HEK293 (cell line): ENCODE measurements around the gene NTSR1.
A peak's percentile ranks its signal among the peaks of the same experiment; 100 is the strongest.

Experiments
- CTCF ChIA-PET: fragments of 350-600 bp; formaldehyde crosslinking; extraction: SDS; loops from one replicate; lab custom pipeline; 2021; ENCODE audit warnings: antibody characterized with exemption; lab: Yijun Ruan, JAX
- POLR2A ChIA-PET: fragments of 300-600 bp; formaldehyde crosslinking; extraction: SDS; loops from one replicate; lab custom pipeline; 2020; ENCODE audit warnings: antibody characterized with exemption, inconsistent platforms; lab: Yijun Ruan, JAX
- H3K27ac ChIP-seq: fragments of 200-500 bp; sonication (Bioruptor generic); 2 replicates; pipeline ENCODE4 v1.5.1; 2014; ENCODE audit warnings: low read depth, low read length, control low read depth, inconsistent platforms; ENCODE audit errors: extremely low read depth
- H3K36me3 ChIP-seq, 2 experiments: fragments of 200-500 bp in 1 of 2; sonication (Bioruptor generic) in 1 of 2; 1 replicate in 1 of 2; 2 replicates in 1 of 2; pipeline ENCODE4 v1.5.1; 2014 to 2017; ENCODE audit warnings: inconsistent platforms in 2 of 2, low read length in 2 of 2; ENCODE audit not compliant: control insufficient read depth in 2 of 2, insufficient read depth in 1 of 2
- H3K4me1 ChIP-seq: fragments of 200-500 bp; sonication (Bioruptor generic); 2 replicates; pipeline ENCODE4 v1.5.1; 2014; ENCODE audit warnings: mild to moderate bottlenecking, low read length, inconsistent platforms; ENCODE audit not compliant: control insufficient read depth, insufficient read depth
- H3K4me3 ChIP-seq: 2 replicates; pipeline ENCODE4 v1.5.1; 2011; ENCODE audit warnings: low read depth, mild to moderate bottlenecking, control low read depth, low read length, moderate library complexity
- H3K9me3 ChIP-seq: fragments of 200-500 bp; sonication (Bioruptor generic); 2 replicates; pipeline ENCODE4 v1.5.1; 2014; ENCODE audit warnings: low read depth, low read length, inconsistent platforms; ENCODE audit not compliant: control insufficient read depth, insufficient read depth
- HOXA7 ChIP-seq: sonication (generic); formaldehyde crosslinking; IDR thresholded peaks from 2 replicates; pipeline ENCODE4 v1.8.1; 2022; ENCODE audit warnings: missing genetic modification reagents, borderline replicate concordance
- HOXC10 ChIP-seq: sonication (generic); formaldehyde crosslinking; IDR thresholded peaks from 2 replicates; pipeline ENCODE4 v1.8.1; 2023; ENCODE audit warnings: mild to moderate bottlenecking, missing genetic modification reagents
- OVOL3 ChIP-seq: fragments of 450-650 bp; formaldehyde crosslinking; IDR thresholded peaks from 2 replicates; pipeline ENCODE4 v1.5.1; 2016; ENCODE audit warnings: missing biosample characterization, missing genetic modification characterization
- PRDM1 ChIP-seq: fragments of 450-650 bp; formaldehyde crosslinking; IDR thresholded peaks from 2 replicates; pipeline ENCODE4; 2016; ENCODE audit warnings: missing biosample characterization, missing genetic modification characterization
- ZBTB21 ChIP-seq: fragments of 450-650 bp; formaldehyde crosslinking; IDR thresholded peaks from 2 replicates; pipeline ENCODE4 v1.5.1; 2017; ENCODE audit warnings: missing biosample characterization, missing genetic modification characterization
- ZBTB7A ChIP-seq: fragments of 450-650 bp; formaldehyde crosslinking; IDR thresholded peaks from 2 replicates; pipeline ENCODE4 v1.5.1; 2016; ENCODE audit warnings: low read depth, missing biosample characterization, missing genetic modification characterization
- ZBTB8A ChIP-seq: fragments of 450-650 bp; formaldehyde crosslinking; IDR thresholded peaks from 2 replicates; pipeline ENCODE4 v1.5.1; 2016; ENCODE audit warnings: missing biosample characterization, missing genetic modification characterization
- ZFHX2 ChIP-seq: fragments of 450-650 bp; formaldehyde crosslinking; conservative IDR thresholded peaks from 2 replicates; pipeline ENCODE4 v1.5.1; 2016; ENCODE audit warnings: missing biosample characterization, missing genetic modification characterization
- ZFP37 ChIP-seq: fragments of 450-650 bp; formaldehyde crosslinking; IDR thresholded peaks from 2 replicates; pipeline ENCODE4 v1.5.1; 2016; ENCODE audit warnings: missing biosample characterization, missing genetic modification characterization
- ZNF302 ChIP-seq: fragments of 450-650 bp; formaldehyde crosslinking; IDR thresholded peaks from 2 replicates; pipeline ENCODE4 v1.5.1; 2016; ENCODE audit warnings: missing biosample characterization, missing genetic modification characterization, low read depth
- ZNF341 ChIP-seq: fragments of 450-650 bp; formaldehyde crosslinking; IDR thresholded peaks from 2 replicates; pipeline ENCODE4; 2016; ENCODE audit warnings: low read depth, missing biosample characterization, missing genetic modification characterization
- ZNF48 ChIP-seq: fragments of 450-650 bp; formaldehyde crosslinking; IDR thresholded peaks from 2 replicates; pipeline ENCODE4 v1.5.1; 2016; ENCODE audit warnings: missing biosample characterization, missing genetic modification characterization
- ZNF514 ChIP-seq: fragments of 450-650 bp; formaldehyde crosslinking; IDR thresholded peaks from 2 replicates; pipeline ENCODE4 v1.5.1; 2016; ENCODE audit warnings: missing biosample characterization, missing genetic modification characterization
- ZNF548 ChIP-seq: fragments of 450-650 bp; formaldehyde crosslinking; IDR thresholded peaks from 2 replicates; pipeline ENCODE4 v1.5.1; 2016; ENCODE audit warnings: missing biosample characterization, missing genetic modification characterization
- ZNF571 ChIP-seq: fragments of 450-650 bp; formaldehyde crosslinking; IDR thresholded peaks from 2 replicates; pipeline ENCODE4 v1.5.0; 2017; ENCODE audit warnings: missing biosample characterization, missing genetic modification characterization
- ZNF701 ChIP-seq: fragments of 450-650 bp; formaldehyde crosslinking; IDR thresholded peaks from 2 replicates; pipeline ENCODE4 v1.5.1; 2016; ENCODE audit warnings: missing biosample characterization, missing genetic modification characterization
- ZNF768 ChIP-seq: fragments of 450-650 bp; formaldehyde crosslinking; IDR thresholded peaks from 2 replicates; pipeline ENCODE4 v1.5.1; 2018; ENCODE audit warnings: missing biosample characterization, mild to moderate bottlenecking, missing genetic modification characterization
- ZNF843 ChIP-seq: fragments of 450-650 bp; formaldehyde crosslinking; IDR thresholded peaks from 2 replicates; pipeline ENCODE4 v1.5.1; 2016; ENCODE audit warnings: missing biosample characterization, missing genetic modification characterization
- ZXDB ChIP-seq: fragments of 450-650 bp; formaldehyde crosslinking; IDR thresholded peaks from 2 replicates; pipeline ENCODE4 v1.5.1; 2016; ENCODE audit warnings: missing biosample characterization, missing genetic modification characterization
- TF ChIP-seq, protein P1 (sequence below): fragments of 450-650 bp; formaldehyde crosslinking; IDR thresholded peaks from 2 replicates; pipeline ENCODE4 v1.5.1; 2017; ENCODE audit warnings: missing biosample characterization, missing genetic modification characterization
- TF ChIP-seq, protein P2 (sequence below): fragments of 450-650 bp; formaldehyde crosslinking; IDR thresholded peaks from 2 replicates; pipeline ENCODE4 v1.5.1; 2017; ENCODE audit warnings: missing biosample characterization, missing genetic modification characterization
- TF ChIP-seq, protein P3 (sequence below): fragments of 450-650 bp; formaldehyde crosslinking; IDR thresholded peaks from 2 replicates; pipeline ENCODE4 v1.5.1; 2016; ENCODE audit warnings: missing biosample characterization, missing genetic modification characterization

NTSR1 gene

DNA sequence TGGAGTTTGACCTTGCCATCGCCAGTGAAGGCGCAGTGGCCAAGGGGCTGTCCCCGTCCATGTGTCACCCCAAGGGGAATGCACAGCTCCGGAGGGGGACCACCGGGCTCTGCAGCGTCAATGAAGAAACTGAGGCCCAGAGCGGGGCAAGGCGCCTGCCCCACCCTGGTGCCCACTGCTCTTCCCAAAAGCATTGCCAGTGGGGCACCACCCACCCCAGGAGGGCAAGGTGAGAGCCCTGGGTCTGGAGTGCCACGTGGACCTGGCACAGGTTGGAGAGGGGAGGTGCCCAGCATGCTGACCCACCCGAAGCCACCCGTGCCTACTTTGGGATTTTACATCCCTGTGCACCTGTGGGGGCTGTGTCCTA lies 8.3 kb downstream of the NTSR1 start (continued):
- TF ChIP-seq ZNF514 = no peak
- no peak for TF ChIP-seq PRDM1 (tag by site-specific recombination)
- TF ChIP-seq, protein P1, sequence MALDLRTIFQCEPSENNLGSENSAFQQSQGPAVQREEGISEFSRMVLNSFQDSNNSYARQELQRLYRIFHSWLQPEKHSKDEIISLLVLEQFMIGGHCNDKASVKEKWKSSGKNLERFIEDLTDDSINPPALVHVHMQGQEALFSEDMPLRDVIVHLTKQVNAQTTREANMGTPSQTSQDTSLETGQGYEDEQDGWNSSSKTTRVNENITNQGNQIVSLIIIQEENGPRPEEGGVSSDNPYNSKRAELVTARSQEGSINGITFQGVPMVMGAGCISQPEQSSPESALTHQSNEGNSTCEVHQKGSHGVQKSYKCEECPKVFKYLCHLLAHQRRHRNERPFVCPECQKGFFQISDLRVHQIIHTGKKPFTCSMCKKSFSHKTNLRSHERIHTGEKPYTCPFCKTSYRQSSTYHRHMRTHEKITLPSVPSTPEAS = no peak

DNA sequence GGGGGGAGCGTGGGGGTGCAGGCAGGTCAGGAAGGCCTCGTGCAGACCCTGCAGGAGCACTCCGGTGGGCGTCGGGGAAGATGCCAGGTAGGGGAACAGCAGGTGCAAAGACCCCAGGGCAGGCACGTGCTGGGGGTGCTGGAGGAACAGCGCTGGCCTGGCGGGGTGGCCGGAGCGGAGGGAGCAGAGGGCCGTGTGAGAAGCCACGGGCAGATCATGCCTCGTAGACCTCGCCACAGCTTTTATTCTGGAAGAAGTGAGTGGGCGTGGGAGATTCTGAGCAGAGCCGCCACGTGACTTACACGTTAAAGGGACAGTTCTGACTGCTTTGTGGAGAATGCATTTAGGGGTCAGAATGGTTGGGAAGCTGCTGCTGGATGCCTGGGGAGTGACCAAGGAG lies 9.3 kb downstream of the NTSR1 start:
- TF ChIP-seq ZNF48 (tag by site-specific recombination) (no peak), ZNF341 (tag by site-specific recombination) (peak; percentile 27; the same call in 1 of the 2 replicates), ZNF302 (no peak), ZFHX2 (peak; percentile 21; the same call in 1 of the 2 replicates), ZNF548 (no peak)
- TF ChIP-seq, all 188 proteins: peak for 2
- Histone ChIP-seq H3K36me3 (no peaks in the 10 kb centered on the region), H3K4me3 (no peak overlapping the region), H3K4me1 (no peaks in the 10 kb centered on the region), H3K9me3 (no peaks in the 10 kb centered on the region), H3K27ac (no peak overlapping the region)
- ChIA-PET CTCF (no interaction called here), POLR2A (no interaction called here)

DNA sequence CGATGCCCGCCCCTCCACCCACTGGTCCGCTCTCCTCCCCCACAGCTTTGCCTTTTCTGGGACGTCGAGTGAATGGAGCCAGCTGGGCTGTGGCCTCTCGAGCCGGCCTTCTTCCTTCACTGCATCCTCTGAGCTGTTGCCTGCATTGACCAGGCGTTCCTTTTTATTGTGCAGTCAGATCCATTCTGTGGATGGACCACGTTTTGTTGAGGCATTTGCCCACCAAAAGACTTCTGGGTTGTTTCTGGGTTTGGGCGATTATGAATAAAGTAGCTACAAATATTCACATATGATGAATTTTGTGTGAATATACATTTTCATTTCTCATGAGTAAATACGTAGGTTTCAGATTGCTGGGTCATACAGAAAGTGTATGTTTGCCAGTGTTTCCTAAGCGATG lies 9.9 kb downstream of the NTSR1 start:
- POLR2A ChIA-PET = no interaction called here
- TF ChIP-seq, protein P2, sequence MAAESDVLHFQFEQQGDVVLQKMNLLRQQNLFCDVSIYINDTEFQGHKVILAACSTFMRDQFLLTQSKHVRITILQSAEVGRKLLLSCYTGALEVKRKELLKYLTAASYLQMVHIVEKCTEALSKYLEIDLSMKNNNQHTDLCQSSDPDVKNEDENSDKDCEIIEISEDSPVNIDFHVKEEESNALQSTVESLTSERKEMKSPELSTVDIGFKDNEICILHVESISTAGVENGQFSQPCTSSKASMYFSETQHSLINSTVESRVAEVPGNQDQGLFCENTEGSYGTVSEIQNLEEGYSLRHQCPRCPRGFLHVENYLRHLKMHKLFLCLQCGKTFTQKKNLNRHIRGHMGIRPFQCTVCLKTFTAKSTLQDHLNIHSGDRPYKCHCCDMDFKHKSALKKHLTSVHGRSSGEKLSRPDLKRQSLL (tag by site-specific recombination) = no peak
- TF ChIP-seq ZFP37 (no peak), ZBTB8A (tag by site-specific recombination) (no peak), ZBTB21 (no peak), OVOL3 (tag by site-specific recombination) (no peak), ZNF843 (tag by site-specific recombination) (no peak), ZBTB7A (tag by site-specific recombination) (no peak), HOXC10 (CRISPR knock-in tag) (no peak), ZNF701 (tag by site-specific recombination) (no peak), ZNF768 (tag by site-specific recombination) (no peak), ZXDB (tag by site-specific recombination) (no peak), HOXA7 (no peak), ZNF571 (tag by site-specific recombination) (no peak)
- TF ChIP-seq, protein P3, sequence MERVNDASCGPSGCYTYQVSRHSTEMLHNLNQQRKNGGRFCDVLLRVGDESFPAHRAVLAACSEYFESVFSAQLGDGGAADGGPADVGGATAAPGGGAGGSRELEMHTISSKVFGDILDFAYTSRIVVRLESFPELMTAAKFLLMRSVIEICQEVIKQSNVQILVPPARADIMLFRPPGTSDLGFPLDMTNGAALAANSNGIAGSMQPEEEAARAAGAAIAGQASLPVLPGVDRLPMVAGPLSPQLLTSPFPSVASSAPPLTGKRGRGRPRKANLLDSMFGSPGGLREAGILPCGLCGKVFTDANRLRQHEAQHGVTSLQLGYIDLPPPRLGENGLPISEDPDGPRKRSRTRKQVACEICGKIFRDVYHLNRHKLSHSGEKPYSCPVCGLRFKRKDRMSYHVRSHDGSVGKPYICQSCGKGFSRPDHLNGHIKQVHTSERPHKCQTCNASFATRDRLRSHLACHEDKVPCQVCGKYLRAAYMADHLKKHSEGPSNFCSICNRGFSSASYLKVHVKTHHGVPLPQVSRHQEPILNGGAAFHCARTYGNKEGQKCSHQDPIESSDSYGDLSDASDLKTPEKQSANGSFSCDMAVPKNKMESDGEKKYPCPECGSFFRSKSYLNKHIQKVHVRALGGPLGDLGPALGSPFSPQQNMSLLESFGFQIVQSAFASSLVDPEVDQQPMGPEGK (tag by site-specific recombination) = no peak
- H3K4me3 ChIP-seq = no peak overlapping the region
- CTCF ChIA-PET = no interaction called here
- no peaks in the 10 kb centered on the region for H3K36me3 ChIP-seq
- H3K4me1 ChIP-seq = no peaks in the 10 kb centered on the region
- H3K27ac ChIP-seq = no peak overlapping the region
- no peaks in the 10 kb centered on the region for H3K9me3 ChIP-seq
